HepG2 (cell line): ENCODE measurements around the gene IPO13. TPM values are rescaled to one million over a fixed set of nuclear protein-coding genes. Genes with fewer than 3 reads are reported as not detected.

ENCODE experiments used
- ATAC-seq: fragments of 200-7000 bp; cut with Tn5 transposase; 3 replicates; pipeline ENCODE4 v1.9.1; 2020; ENCODE audit warnings: mild to moderate bottlenecking, moderate library complexity
- BruUV-seq: library from RNA; stranded (reverse); fragments of 400-500 nt; replicated peaks from 2 replicates; lab custom pipeline; 2021; lab: Mats Ljungman, UMichigan
- CTCF ChIA-PET: fragments of 300-600 bp; formaldehyde crosslinking; extraction: SDS; loops from one replicate; lab custom pipeline; 2021; ENCODE audit warnings: low total read pairs, inconsistent platforms, low intra/inter-chr PET ratio; lab: Yijun Ruan, JAX
- POLR2A ChIA-PET: fragments of 350-600 bp; sonication (Branson Sonifier 250); formaldehyde crosslinking; loops from one replicate; lab custom pipeline; 2020; ENCODE audit warnings: antibody characterized with exemption, inconsistent platforms; lab: Yijun Ruan, JAX
- DNase-seq: peaks from one replicate; pipeline ENCODE4 v3.0.0-alpha.2; 2015; ENCODE audit warnings: low spot score
- FAIRE-seq: peaks from 3 replicates; lab custom pipeline; 2011; peaks lifted over from hg19 to GRCh38; lab: Jason Lieb, UNC
- H2AFZ ChIP-seq: one replicate; pipeline ENCODE4 v1.6.1; 2011; ENCODE audit warnings: low read length, inconsistent platforms
- H3K27ac ChIP-seq: fragments of 300-600 bp; 3 replicates; pipeline ENCODE4 v1.8.0; 2011; ENCODE audit warnings: mixed run types, mild to moderate bottlenecking, mixed read lengths, low read length, inconsistent platforms; ENCODE audit not compliant: insufficient read depth; ENCODE audit errors: extremely low read length
- H3K27me3 ChIP-seq, 2 experiments: fragments of 200-600 bp in 1 of 2; 2 replicates in 1 of 2; 3 replicates in 1 of 2; pipeline versions ENCODE4 v1.6.0 to v1.8.0; 2011; ENCODE audit warnings: low read length in 2 of 2, mild to moderate bottlenecking in 2 of 2, moderate library complexity in 2 of 2, inconsistent platforms in 1 of 2; ENCODE audit not compliant: insufficient read depth in 2 of 2, control insufficient read depth in 1 of 2
- H3K36me3 ChIP-seq, 2 experiments: fragments of 200-600 bp in 1 of 2; replicated peaks in 1 of 2; 2 replicates in 1 of 2; 3 replicates in 1 of 2; pipeline versions ENCODE4 v1.5.1 to v1.8.0; 2011; ENCODE audit warnings: low read length in 2 of 2, inconsistent platforms in 1 of 2; ENCODE audit not compliant: insufficient read depth in 2 of 2, control insufficient read depth in 1 of 2
- H3K4me1 ChIP-seq: 2 replicates; pipeline ENCODE4 v1.5.1; 2012; ENCODE audit warnings: low read length, inconsistent platforms; ENCODE audit not compliant: insufficient read depth
- H3K4me2 ChIP-seq: 2 replicates; pipeline ENCODE4 v1.6.0; 2011; ENCODE audit warnings: low read depth, low read length, inconsistent platforms
- H3K4me3 ChIP-seq, 3 experiments: fragments of 200-600 bp in 1 of 3; sonication (generic), shearing (Covaris generic) in 1 of 3; replicated peaks in 1 of 3; 2 replicates each; pipeline ENCODE4 v1.5.1; 2011 to 2016; ENCODE audit warnings: low read length in 3 of 3, inconsistent platforms in 2 of 3, low read depth in 2 of 3, mild to moderate bottlenecking in 2 of 3, control low read depth in 1 of 3, mixed read lengths in 1 of 3; ENCODE audit not compliant: insufficient read depth in 1 of 3
- H3K79me2 ChIP-seq: one replicate; pipeline ENCODE4 v1.6.1; 2011; ENCODE audit warnings: low read length, inconsistent platforms; ENCODE audit not compliant: insufficient read depth
- H3K9ac ChIP-seq: 2 replicates; pipeline ENCODE4 v1.6.0; 2011; ENCODE audit warnings: mild to moderate bottlenecking, low read depth, low read length, inconsistent platforms; ENCODE audit not compliant: insufficient read depth
- H3K9me3 ChIP-seq: 2 replicates; pipeline ENCODE4 v1.5.1; 2012; ENCODE audit warnings: mild to moderate bottlenecking, low read length
- H4K20me1 ChIP-seq: 2 replicates; pipeline ENCODE4 v1.6.0; 2011; ENCODE audit warnings: inconsistent platforms, mild to moderate bottlenecking, low read length, moderate library complexity; ENCODE audit not compliant: insufficient read depth
- CEBPB ChIP-seq: IDR thresholded peaks from 2 replicates; pipeline ENCODE4 v1.6.1; 2011; ENCODE audit warnings: low read depth, low read length, improper control_type of control experiment, borderline replicate concordance
- DNMT3B ChIP-seq: conservative IDR thresholded peaks from 2 replicates; pipeline ENCODE4 v1.6.1; 2016; ENCODE audit warnings: missing biosample characterization, control low read depth
- ONECUT2 ChIP-seq: sonication (generic); formaldehyde crosslinking; IDR thresholded peaks from 2 replicates; pipeline ENCODE4 v1.4.0; 2020; ENCODE audit warnings: missing genetic modification reagents
- TSC22D2 ChIP-seq: sonication (generic); formaldehyde crosslinking; IDR thresholded peaks from 2 replicates; pipeline ENCODE4 v1.5.1; 2020; ENCODE audit warnings: missing genetic modification reagents, mild to moderate bottlenecking, borderline replicate concordance
- ZBTB33 ChIP-seq: sonication (generic); formaldehyde crosslinking; IDR thresholded peaks from 2 replicates; pipeline ENCODE4 v1.4.0; 2020; ENCODE audit warnings: missing genetic modification reagents
- ZNF367 ChIP-seq: sonication (generic); formaldehyde crosslinking; IDR thresholded peaks from 2 replicates; pipeline ENCODE4 v1.4.0; 2020; ENCODE audit warnings: missing genetic modification reagents, borderline replicate concordance
- ZNF761 ChIP-seq: sonication (generic); formaldehyde crosslinking; conservative IDR thresholded peaks from 2 replicates; pipeline ENCODE4 v1.4.0; 2020; ENCODE audit warnings: mild to moderate bottlenecking, missing genetic modification reagents
- ZNF850 ChIP-seq: sonication (generic); formaldehyde crosslinking; conservative IDR thresholded peaks from 2 replicates; pipeline ENCODE4 v1.9.0; 2021; ENCODE audit warnings: mild to moderate bottlenecking, missing genetic modification reagents
- WGBS: methylation state at CpG from one replicate; pipeline ENCODE4 v1.1.6; 2017; ENCODE audit warnings: low lambda C conversion rate; 5-methylcytosine and 5-hydroxymethylcytosine counted together
- in situ Hi-C: cut with HindIII; loops from 2 replicates; pipeline ENCODE4 v1.10.0; 2017; ENCODE audit warnings: low pct_unique_long_range_greater_than_20kb; ENCODE audit not compliant: extremely low pct_ligation_motif_present
- intact Hi-C: fragments of 100-400 bp; cut with micrococcal nuclease; formaldehyde crosslinking; loops from one replicate; pipeline ENCODE4 v1.10.0; 2022; ENCODE audit not compliant: unreplicated experiment
- polyA plus RNA-seq, 8 experiments: library from polyadenylated mRNA; depleted of rRNA in 3 of 8; stranded (reverse) in 7 of 8; unstranded in 1 of 8; fragments of >200 nt; fragmentation: Illumina TruSeq in 4 of 8; extraction: Trizol in 4 of 8; gene quantifications; 2 replicates each; pipeline versions ENCODE4 v1.2.1 to v1.2.3, GENCODE V29; 2011 to 2016; ENCODE audit warnings: low read depth in 4 of 8, missing spikeins in 1 of 8, mixed read lengths in 1 of 8; ENCODE audit not compliant: insufficient read depth in 1 of 8
- total RNA-seq, 5 experiments: library from RNA; depleted of rRNA; stranded (reverse); fragments of >200 nt; fragmentation: Illumina TruSeq; extraction: Trizol; gene quantifications; 2 replicates each; pipeline ENCODE4 v1.2.3, GENCODE V29; 2016; ENCODE audit warnings: low read depth in 1 of 5
- TF ChIP-seq, protein P1 (sequence below): fragments of 450-650 bp; IDR thresholded peaks from 2 replicates; pipeline ENCODE4 v1.6.1; 2017; ENCODE audit warnings: mild to moderate bottlenecking
- TF ChIP-seq, protein P2 (sequence below): sonication (generic); formaldehyde crosslinking; IDR thresholded peaks from 2 replicates; pipeline ENCODE4 v1.4.0; 2020; ENCODE audit warnings: missing genetic modification reagents, borderline replicate concordance

The IPO13 gene
- total and polyA plus RNA-seq, 2 of the 13 experiments (the other 11 are each of a cell fraction or from before 2014, with no cell fraction given), result 12.9 to 15.6 TPM

GRCh38 chr1:43982241-43982640 is 35.5 kb downstream of the IPO13 start (continued):
- TF ChIP-seq ZNF850 (CRISPR knock-in tag), result no peak
- no peak for TF ChIP-seq TSC22D2 (CRISPR knock-in tag)
- TF ChIP-seq DNMT3B (CRISPR knock-in tag), result no peak
- no peak for TF ChIP-seq ZNF367 (CRISPR knock-in tag)
- no peak for TF ChIP-seq ZNF761 (CRISPR knock-in tag)
- TF ChIP-seq ONECUT2 (CRISPR knock-in tag), result no peak

GRCh38 chr1:43982808-43983207 is 36.1 kb downstream of the IPO13 start:
- Histone ChIP-seq H4K20me1 (no peaks in the 10 kb centered on the region), H3K4me2 (no peak overlapping the region), H3K4me3 (no peak overlapping the region), H3K4me1 (peaks cover 73% of the 10 kb centered on the region), H3K36me3 (peaks cover 17 to 38% of the 10 kb centered on the region in 2 experiments; a peak in 4 of 5 replicates), H3K9ac (no peak overlapping the region), H3K79me2 (peaks cover 30% of the 10 kb centered on the region), H2AFZ (no peak overlapping the region), H3K27ac (no peak overlapping the region), H3K27me3 (no peaks in the 10 kb centered on the region), H3K9me3 (no peaks in the 10 kb centered on the region)
- in situ Hi-C loops, result no loop called here
- TF ChIP-seq, protein P1, sequence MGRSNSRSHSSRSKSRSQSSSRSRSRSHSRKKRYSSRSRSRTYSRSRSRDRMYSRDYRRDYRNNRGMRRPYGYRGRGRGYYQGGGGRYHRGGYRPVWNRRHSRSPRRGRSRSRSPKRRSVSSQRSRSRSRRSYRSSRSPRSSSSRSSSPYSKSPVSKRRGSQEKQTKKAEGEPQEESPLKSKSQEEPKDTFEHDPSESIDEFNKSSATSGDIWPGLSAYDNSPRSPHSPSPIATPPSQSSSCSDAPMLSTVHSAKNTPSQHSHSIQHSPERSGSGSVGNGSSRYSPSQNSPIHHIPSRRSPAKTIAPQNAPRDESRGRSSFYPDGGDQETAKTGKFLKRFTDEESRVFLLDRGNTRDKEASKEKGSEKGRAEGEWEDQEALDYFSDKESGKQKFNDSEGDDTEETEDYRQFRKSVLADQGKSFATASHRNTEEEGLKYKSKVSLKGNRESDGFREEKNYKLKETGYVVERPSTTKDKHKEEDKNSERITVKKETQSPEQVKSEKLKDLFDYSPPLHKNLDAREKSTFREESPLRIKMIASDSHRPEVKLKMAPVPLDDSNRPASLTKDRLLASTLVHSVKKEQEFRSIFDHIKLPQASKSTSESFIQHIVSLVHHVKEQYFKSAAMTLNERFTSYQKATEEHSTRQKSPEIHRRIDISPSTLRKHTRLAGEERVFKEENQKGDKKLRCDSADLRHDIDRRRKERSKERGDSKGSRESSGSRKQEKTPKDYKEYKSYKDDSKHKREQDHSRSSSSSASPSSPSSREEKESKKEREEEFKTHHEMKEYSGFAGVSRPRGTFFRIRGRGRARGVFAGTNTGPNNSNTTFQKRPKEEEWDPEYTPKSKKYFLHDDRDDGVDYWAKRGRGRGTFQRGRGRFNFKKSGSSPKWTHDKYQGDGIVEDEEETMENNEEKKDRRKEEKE, result no peak
- peak; percentile 21; the same call in 1 of the 2 replicates for TF ChIP-seq CEBPB
- TF ChIP-seq, protein P2, sequence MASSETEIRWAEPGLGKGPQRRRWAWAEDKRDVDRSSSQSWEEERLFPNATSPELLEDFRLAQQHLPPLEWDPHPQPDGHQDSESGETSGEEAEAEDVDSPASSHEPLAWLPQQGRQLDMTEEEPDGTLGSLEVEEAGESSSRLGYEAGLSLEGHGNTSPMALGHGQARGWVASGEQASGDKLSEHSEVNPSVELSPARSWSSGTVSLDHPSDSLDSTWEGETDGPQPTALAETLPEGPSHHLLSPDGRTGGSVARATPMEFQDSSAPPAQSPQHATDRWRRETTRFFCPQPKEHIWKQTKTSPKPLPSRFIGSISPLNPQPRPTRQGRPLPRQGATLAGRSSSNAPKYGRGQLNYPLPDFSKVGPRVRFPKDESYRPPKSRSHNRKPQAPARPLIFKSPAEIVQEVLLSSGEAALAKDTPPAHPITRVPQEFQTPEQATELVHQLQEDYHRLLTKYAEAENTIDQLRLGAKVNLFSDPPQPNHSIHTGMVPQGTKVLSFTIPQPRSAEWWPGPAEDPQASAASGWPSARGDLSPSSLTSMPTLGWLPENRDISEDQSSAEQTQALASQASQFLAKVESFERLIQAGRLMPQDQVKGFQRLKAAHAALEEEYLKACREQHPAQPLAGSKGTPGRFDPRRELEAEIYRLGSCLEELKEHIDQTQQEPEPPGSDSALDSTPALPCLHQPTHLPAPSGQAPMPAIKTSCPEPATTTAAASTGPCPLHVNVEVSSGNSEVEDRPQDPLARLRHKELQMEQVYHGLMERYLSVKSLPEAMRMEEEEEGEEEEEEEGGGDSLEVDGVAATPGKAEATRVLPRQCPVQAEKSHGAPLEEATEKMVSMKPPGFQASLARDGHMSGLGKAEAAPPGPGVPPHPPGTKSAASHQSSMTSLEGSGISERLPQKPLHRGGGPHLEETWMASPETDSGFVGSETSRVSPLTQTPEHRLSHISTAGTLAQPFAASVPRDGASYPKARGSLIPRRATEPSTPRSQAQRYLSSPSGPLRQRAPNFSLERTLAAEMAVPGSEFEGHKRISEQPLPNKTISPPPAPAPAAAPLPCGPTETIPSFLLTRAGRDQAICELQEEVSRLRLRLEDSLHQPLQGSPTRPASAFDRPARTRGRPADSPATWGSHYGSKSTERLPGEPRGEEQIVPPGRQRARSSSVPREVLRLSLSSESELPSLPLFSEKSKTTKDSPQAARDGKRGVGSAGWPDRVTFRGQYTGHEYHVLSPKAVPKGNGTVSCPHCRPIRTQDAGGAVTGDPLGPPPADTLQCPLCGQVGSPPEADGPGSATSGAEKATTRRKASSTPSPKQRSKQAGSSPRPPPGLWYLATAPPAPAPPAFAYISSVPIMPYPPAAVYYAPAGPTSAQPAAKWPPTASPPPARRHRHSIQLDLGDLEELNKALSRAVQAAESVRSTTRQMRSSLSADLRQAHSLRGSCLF, result no peak
- peak; percentile 42; the same call in 1 of the 2 replicates for TF ChIP-seq ZBTB33 (CRISPR knock-in tag)
- CTCF ChIA-PET, result no interaction called here
- BruUV-seq, result no TSS peak
- intact Hi-C loops, result no loop called here
- POLR2A ChIA-PET, result interaction anchor here (1.0 kb wide), 1 partner anchor 13 kb away, joined by 3 read pairs; the partner anchor contains the start of gene DPH2
- WGBS, result 93% methylated on average over 15 of the region's 15 CpGs
- ATAC-seq (no peak), DNase-seq (no peak), FAIRE-seq (no peak)
